Measurements from ENCODE around the gene WNT9B.
A peak's percentile ranks its signal among the peaks of the same experiment; 100 is the strongest.
"Not testable (repeated sequence)": the region's sequence is repeated elsewhere in the genome, so short reads cannot be mapped to it uniquely, and the experiment has no call there.

The WNT9B gene

GRCh38 chr17:46822388-46822921 lies 28.9 kb upstream of the WNT9B start:
- DNase-seq, result peak; percentile 87

- DNase-seq, result no peak
These were observed 27.7 kb upstream of the WNT9B start for GRCh38 chr17:46823657-46824056.

- no peak for DNase-seq
These were observed 25.3 kb upstream of the WNT9B start for GRCh38 chr17:46826116-46826515.

GRCh38 chr17:46827274-46827673 lies 24.1 kb upstream of the WNT9B start:
- DNase-seq, result no peak

- DNase-seq, result no peak
These were observed 19.6 kb upstream of the WNT9B start for GRCh38 chr17:46831573-46832330.

GRCh38 chr17:46832331-46832821 lies 19.0 kb upstream of the WNT9B start:
- no peak for DNase-seq

- no peak for DNase-seq
These were observed 18.2 kb upstream of the WNT9B start for GRCh38 chr17:46832945-46833839.

GRCh38 chr17:46833840-46834208 lies 17.6 kb upstream of the WNT9B start:
- no peak for DNase-seq

- DNase-seq, result no peak
These were observed 16.5 kb upstream of the WNT9B start for GRCh38 chr17:46834846-46835245.

- DNase-seq, result no peak
These were observed 14.9 kb upstream of the WNT9B start for GRCh38 chr17:46836500-46836899.

GRCh38 chr17:46837521-46837920 lies 13.9 kb upstream of the WNT9B start:
- no peak for DNase-seq

GRCh38 chr17:46839211-46839610 lies 12.2 kb upstream of the WNT9B start:
- no peak for DNase-seq

- not testable (repeated sequence) for DNase-seq
These were observed 10.8 kb upstream of the WNT9B start for GRCh38 chr17:46840596-46840995.

GRCh38 chr17:46841561-46842379 lies 9.6 kb upstream of the WNT9B start:
- DNase-seq, result peak; percentile 81

GRCh38 chr17:46842835-46843234 lies 8.5 kb upstream of the WNT9B start:
- no peak for DNase-seq

GRCh38 chr17:46847204-46848191 lies 3.9 kb upstream of the WNT9B start:
- DNase-seq, result no peak

GRCh38 chr17:46848534-46848933 lies 2.8 kb upstream of the WNT9B start:
- no peak for DNase-seq

- DNase-seq, result no peak
These were observed 725 bp upstream of the WNT9B start for GRCh38 chr17:46850688-46851028.

- DNase-seq, result no peak
These were observed 2.6 kb downstream of the WNT9B start for GRCh38 chr17:46853896-46854444.

GRCh38 chr17:46854515-46854914 lies 3.1 kb downstream of the WNT9B start:
- DNase-seq, result no peak

GRCh38 chr17:46854948-46855347 lies 3.6 kb downstream of the WNT9B start:
- DNase-seq, result no peak
